Thyroid gland (tissue), 4 donors: ENCODE data around the gene YEATS4. TPM values are rescaled to one million over a fixed set of nuclear protein-coding genes. Genes with fewer than 3 reads are reported as not detected.

Experiments
- DNase-seq, 2 donors: peaks; one replicate each; pipeline ENCODE4 v3.0.0-alpha.2; 2019
- H3K27ac ChIP-seq, 3 donors: fragments of 200-600 bp; sonication (generic); 1 replicate in 2 of 3; 2 replicates in 1 of 3; pipeline ENCODE4 v1.5.1; 2016 to 2019; ENCODE audit warnings: mild to moderate bottlenecking in 1 of 3, moderate library complexity in 1 of 3
- H3K27me3 ChIP-seq: fragments of 200-600 bp; sonication (generic); one replicate; pipeline ENCODE4 v1.5.1; 2019
- H3K36me3 ChIP-seq, 2 donors: fragments of 200-600 bp; sonication (generic); one replicate each; pipeline ENCODE4 v1.5.1; 2016 to 2019
- H3K4me1 ChIP-seq, 2 donors: fragments of 200-600 bp; sonication (generic); one replicate each; pipeline ENCODE4 v1.5.1; 2017 to 2019
- H3K4me3 ChIP-seq, 3 donors: fragments of 200-600 bp; sonication (generic); replicated peaks in 1 of 3; 1 replicate in 2 of 3; 2 replicates in 1 of 3; pipeline ENCODE4 v1.5.1; 2016; ENCODE audit warnings: mild to moderate bottlenecking in 1 of 3
- H3K9me3 ChIP-seq: fragments of 200-600 bp; sonication (generic); one replicate; pipeline ENCODE4 v1.5.1; 2017
- CTCF ChIP-seq, 6 experiments: fragments of 200-600 bp in 3 of 6; fragments of 450-650 bp in 3 of 6; sonication (generic) in 3 of 6; IDR thresholded peaks; one replicate each; pipeline ENCODE4 v1.5.1; 2016 to 2019; ENCODE audit warnings: antibody characterized with exemption in 6 of 6, mild to moderate bottlenecking in 2 of 6, inconsistent platforms in 1 of 6, moderate library complexity in 1 of 6
- POLR2A ChIP-seq, 2 donors: fragments of 450-650 bp; IDR thresholded peaks; one replicate each; pipeline ENCODE4 v1.6.1; 2017; ENCODE audit warnings: antibody characterized with exemption in 2 of 2, mild to moderate bottlenecking in 2 of 2, moderate library complexity in 1 of 2
- WGBS, 2 donors: methylation state at CpG; one replicate each; pipeline ENCODE4 v1.1.5; 2017; 5-methylcytosine and 5-hydroxymethylcytosine counted together
- intact Hi-C: fragments of 100-400 bp; cut with DNase I; formaldehyde crosslinking; loops from one replicate; pipeline ENCODE4 v1.15.1; 2023
- small RNA-seq: library from RNA; depleted of rRNA; stranded (forward); fragments of <200 nt; gene quantifications from one replicate; pipeline ENCODE3, GENCODE V24; 2016
- total RNA-seq, 4 donors: library from RNA; depleted of rRNA; stranded (reverse); fragments of >200 nt; gene quantifications; one replicate each; pipeline ENCODE4 v1.2.3, GENCODE V29; 2016

Gene YEATS4
- total RNA-seq, 4 donors from 2014 or later: 13.8 to 37.8 (median 20.9) TPM

GRCh38 chr12:69438539-69438938, 79.0 kb downstream of the YEATS4 start:
- intact Hi-C loops: no loop called here
- no peak for TF ChIP-seq CTCF (IDR thresholded peaks at IDR 0.05)
- TF ChIP-seq POLR2A (IDR thresholded peaks at IDR 0.05): no peak
- no peaks in the 10 kb centered on the region for H3K9me3 ChIP-seq
- no peak overlapping the region for H3K27ac ChIP-seq
- WGBS, 2 donors: 92 to 94% methylated on average over 3 of the region's 3 CpGs
- no peak overlapping the region for H3K4me3 ChIP-seq
- DNase-seq: no peak
- H3K27me3 ChIP-seq: no peaks in the 10 kb centered on the region
- no peaks in the 10 kb centered on the region for H3K36me3 ChIP-seq
- peaks cover 6 to 31% of the 10 kb centered on the region in 2 donors for H3K4me1 ChIP-seq

- Histone ChIP-seq H3K27me3 (no peaks in the 10 kb centered on the region), H3K27ac (no peak overlapping the region), H3K4me1 (peaks cover 6 to 19% of the 10 kb centered on the region in 2 donors), H3K36me3 (no peaks in the 10 kb centered on the region), H3K9me3 (no peaks in the 10 kb centered on the region), H3K4me3 (no peak overlapping the region)
- intact Hi-C loops: no loop called here
- no peak for TF ChIP-seq CTCF (IDR thresholded peaks at IDR 0.05)
- no peak for TF ChIP-seq POLR2A (IDR thresholded peaks at IDR 0.05)
- 75 to 83% methylated on average over 3 of the region's 3 CpGs for WGBS, 2 donors
- DNase-seq: no peak
These were observed 80.5 kb downstream of the YEATS4 start for GRCh38 chr12:69440016-69440415.

Small RNA genes lying within 50 kb of the gene (small RNA-seq; reads per million reads assigned to genes)
- not detected for gene RN7SL804P

Other genes starting within 250 kb of the YEATS4 start
- gene CPSF6, start 120.2 kb upstream of the YEATS4 start, total RNA-seq: 10 to 100 TPM; 49.1 to 75.8 (median 53.1) TPM
- 10 to 100 TPM in 3 of 4 donors, 1 to 10 TPM in 1; 6.6 to 34.2 (median 16.9) TPM for gene LYZ, start 11.4 kb upstream of the YEATS4 start, total RNA-seq
- gene FRS2, start 110.6 kb downstream of the YEATS4 start, total RNA-seq: 10 to 100 TPM; 52.0 to 79.0 (median 61.0) TPM
- 100 to 1,000 TPM in 3 of 4 donors, 10 to 100 TPM in 1; 90.9 to 174 (median 117) TPM for gene CCT2, start 225.7 kb downstream of the YEATS4 start, total RNA-seq